Chondrocyte (in vitro differentiated cells): ENCODE results near the gene C9orf153. TPM values are rescaled to one million over a fixed set of nuclear protein-coding genes. Genes with fewer than 3 reads are reported as not detected.

Experiments
- DNase-seq: peaks from one replicate; pipeline ENCODE4 v3.0.0; 2021; ENCODE audit warnings: mixed read lengths, low spot score
- H3K27ac Mint-ChIP-seq: one replicate; pipeline ENCODE4 v1.8.0; 2021; ENCODE audit warnings: mild to moderate bottlenecking, moderate library complexity, mixed read lengths; ENCODE audit not compliant: unreplicated experiment
- H3K27me3 Mint-ChIP-seq: 2 replicates; pipeline ENCODE4 v1.8.0; 2021; ENCODE audit warnings: low read depth, mixed read lengths
- H3K36me3 Mint-ChIP-seq: 2 replicates; pipeline ENCODE4 v1.8.0; 2021; ENCODE audit warnings: low read depth, mixed read lengths
- H3K4me1 Mint-ChIP-seq: 2 replicates; pipeline ENCODE4 v1.8.0; 2021; ENCODE audit warnings: low read depth, mild to moderate bottlenecking, mixed read lengths
- H3K4me3 Mint-ChIP-seq: one replicate; pipeline ENCODE4 v1.8.0; 2021; ENCODE audit warnings: mild to moderate bottlenecking, moderate library complexity, mixed read lengths; ENCODE audit not compliant: unreplicated experiment
- H3K9me3 Mint-ChIP-seq: 2 replicates; pipeline ENCODE4 v1.8.0; 2021; ENCODE audit warnings: low read depth, mixed read lengths
- CTCF ChIP-seq: fragments of 200-600 bp; sonication (generic); IDR thresholded peaks from 2 replicates; pipeline ENCODE4 v1.5.0; 2021; ENCODE audit warnings: antibody characterized with exemption, mild to moderate bottlenecking, moderate library complexity
- total RNA-seq: library from RNA; stranded (reverse); gene quantifications from 3 replicates; pipeline ENCODE4 v1.2.1, GENCODE V29; 2021

C9orf153 gene
- total RNA-seq, 1 donor from 2014 or later = not detected

GRCh38 chr9:86263876-86264275, 4.4 kb upstream of the C9orf153 start:
- H3K9me3 Mint-ChIP-seq = no peaks in the 10 kb centered on the region
- peaks cover 17% of the 10 kb centered on the region for H3K36me3 Mint-ChIP-seq
- no peak for TF ChIP-seq CTCF
- H3K4me1 Mint-ChIP-seq = peaks cover 14% of the 10 kb centered on the region
- no peak overlapping the region for H3K4me3 Mint-ChIP-seq
- DNase-seq = no peak
- no peak overlapping the region for H3K27ac Mint-ChIP-seq
- H3K27me3 Mint-ChIP-seq = no peaks in the 10 kb centered on the region

GRCh38 chr9:86262492-86262891, 3.0 kb upstream of the C9orf153 start:
- Mint-ChIP-seq H3K4me1 (peaks cover 14% of the 10 kb centered on the region), H3K27me3 (no peaks in the 10 kb centered on the region), H3K36me3 (peaks cover 16% of the 10 kb centered on the region), H3K9me3 (no peaks in the 10 kb centered on the region), H3K27ac (no peak overlapping the region), H3K4me3 (no peak overlapping the region)
- no peak for DNase-seq
- TF ChIP-seq CTCF = no peak

- Mint-ChIP-seq H3K27ac (no peak overlapping the region), H3K36me3 (peaks cover 1% of the 10 kb centered on the region)
Measured at GRCh38 chr9:86257391-86257790, 2.1 kb downstream of the C9orf153 start.

GRCh38 chr9:86256653-86257052, 2.8 kb downstream of the C9orf153 start:
- no peak overlapping the region for H3K27ac Mint-ChIP-seq
- no peak overlapping the region for H3K4me3 Mint-ChIP-seq
- peaks cover 3% of the 10 kb centered on the region for H3K9me3 Mint-ChIP-seq
- H3K4me1 Mint-ChIP-seq = no peaks in the 10 kb centered on the region
- no peak for TF ChIP-seq CTCF
- no peaks in the 10 kb centered on the region for H3K36me3 Mint-ChIP-seq
- DNase-seq = no peak
- no peaks in the 10 kb centered on the region for H3K27me3 Mint-ChIP-seq

More at GRCh38 chr9:86257391-86257790, 2.1 kb downstream of the C9orf153 start:
- H3K9me3 Mint-ChIP-seq = peaks cover 3% of the 10 kb centered on the region
- H3K27me3 Mint-ChIP-seq = no peaks in the 10 kb centered on the region
- H3K4me1 Mint-ChIP-seq = no peaks in the 10 kb centered on the region
- no peak overlapping the region for H3K4me3 Mint-ChIP-seq
- DNase-seq = no peak
- TF ChIP-seq CTCF = no peak

- no peak overlapping the region for H3K27ac Mint-ChIP-seq
- H3K4me1 Mint-ChIP-seq = peaks cover 3% of the 10 kb centered on the region
- no peak for TF ChIP-seq CTCF
- H3K27me3 Mint-ChIP-seq = no peaks in the 10 kb centered on the region
- H3K9me3 Mint-ChIP-seq = peaks cover 3% of the 10 kb centered on the region
- DNase-seq = no peak
- no peak overlapping the region for H3K4me3 Mint-ChIP-seq
- no peaks in the 10 kb centered on the region for H3K36me3 Mint-ChIP-seq
Measured at GRCh38 chr9:86253577-86253976, 5.9 kb downstream of the C9orf153 start.
